ENCODE measurements around the gene ENC1. TPM values are rescaled to one million over a fixed set of nuclear protein-coding genes. Genes with fewer than 3 reads are reported as not detected.
"Not testable (repeated sequence)": the region's sequence is repeated elsewhere in the genome, so short reads cannot be mapped to it uniquely, and the experiment has no call there.

The ENC1 gene
- total RNA-seq, 6 donors from 2014 or later = 9.5 to 34.1 (median 18.0) TPM

DNA sequence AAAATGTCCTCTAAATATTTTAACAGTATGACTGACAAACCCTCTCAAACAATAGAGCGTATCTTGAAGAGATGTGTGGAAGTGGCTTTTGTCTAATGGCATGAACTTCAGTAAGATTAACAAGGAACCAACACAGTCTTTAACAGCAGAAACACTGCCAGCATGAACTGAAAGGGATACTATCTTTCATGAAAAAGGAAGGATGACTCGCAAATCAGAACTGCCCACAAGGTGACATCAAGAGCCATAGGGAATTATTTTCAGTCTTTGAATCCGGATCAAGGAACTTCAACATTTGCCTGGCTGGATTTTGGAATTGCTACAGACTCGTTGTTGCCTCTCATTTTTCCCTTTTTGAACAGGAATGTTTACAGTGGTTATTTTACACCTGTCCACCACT lies 39.4 kb upstream of the ENC1 start:
- Histone ChIP-seq H3K9me3 (no peaks in the 10 kb centered on the region), H3K4me3 (no peak overlapping the region), H3K4me1 (peaks cover 0 to 4% (median 0%) of the 10 kb centered on the region in 4 donors), H3K27ac (no peak overlapping the region), H3K27me3 (no peaks in the 10 kb centered on the region), H3K36me3 (no peaks in the 10 kb centered on the region)
- TF ChIP-seq, protein P1, sequence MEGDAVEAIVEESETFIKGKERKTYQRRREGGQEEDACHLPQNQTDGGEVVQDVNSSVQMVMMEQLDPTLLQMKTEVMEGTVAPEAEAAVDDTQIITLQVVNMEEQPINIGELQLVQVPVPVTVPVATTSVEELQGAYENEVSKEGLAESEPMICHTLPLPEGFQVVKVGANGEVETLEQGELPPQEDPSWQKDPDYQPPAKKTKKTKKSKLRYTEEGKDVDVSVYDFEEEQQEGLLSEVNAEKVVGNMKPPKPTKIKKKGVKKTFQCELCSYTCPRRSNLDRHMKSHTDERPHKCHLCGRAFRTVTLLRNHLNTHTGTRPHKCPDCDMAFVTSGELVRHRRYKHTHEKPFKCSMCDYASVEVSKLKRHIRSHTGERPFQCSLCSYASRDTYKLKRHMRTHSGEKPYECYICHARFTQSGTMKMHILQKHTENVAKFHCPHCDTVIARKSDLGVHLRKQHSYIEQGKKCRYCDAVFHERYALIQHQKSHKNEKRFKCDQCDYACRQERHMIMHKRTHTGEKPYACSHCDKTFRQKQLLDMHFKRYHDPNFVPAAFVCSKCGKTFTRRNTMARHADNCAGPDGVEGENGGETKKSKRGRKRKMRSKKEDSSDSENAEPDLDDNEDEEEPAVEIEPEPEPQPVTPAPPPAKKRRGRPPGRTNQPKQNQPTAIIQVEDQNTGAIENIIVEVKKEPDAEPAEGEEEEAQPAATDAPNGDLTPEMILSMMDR (IDR thresholded peaks at IDR 0.05) = no peak
- no peak for TF ChIP-seq POLR2AphosphoS5 (IDR thresholded peaks at IDR 0.05)
- no peak for TF ChIP-seq POLR2A (IDR thresholded peaks at IDR 0.05)
- no peak for TF ChIP-seq EP300 (IDR thresholded peaks at IDR 0.05)
- ATAC-seq (ENCODE audit: low FRiP score in 2 of 2) (no peak), DNase-seq (no peak)
- WGBS, 2 donors = 69 to 75% methylated on average over 4 of the region's 4 CpGs

DNA sequence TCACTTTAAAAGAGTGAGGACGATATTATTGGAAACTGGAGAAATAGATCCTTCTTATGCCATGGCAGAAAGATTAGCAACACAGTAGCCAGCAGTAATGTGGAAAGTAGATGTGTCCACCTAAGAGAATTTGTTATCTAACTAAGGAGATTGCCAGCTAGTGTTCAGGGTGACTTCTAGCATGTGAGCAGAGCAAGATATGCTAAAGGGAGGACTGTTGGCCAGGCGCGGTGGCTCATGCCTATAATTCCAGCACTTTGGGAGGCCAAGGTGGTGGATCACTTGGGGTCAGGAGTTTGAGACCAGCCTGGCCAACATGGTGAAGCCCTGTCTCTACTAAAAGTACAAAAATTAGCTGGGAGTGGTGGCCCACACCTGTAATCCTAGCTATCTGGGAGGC lies 38.8 kb upstream of the ENC1 start:
- WGBS, 2 donors = 89 to 97% methylated on average over 3 of the region's 3 CpGs
- not testable (repeated sequence) for H3K27ac ChIP-seq; H3K9me3 ChIP-seq; H3K4me1 ChIP-seq; H3K36me3 ChIP-seq; DNase-seq; H3K27me3 ChIP-seq; H3K4me3 ChIP-seq; ATAC-seq (ENCODE audit: low FRiP score in 2 of 2)

DNA sequence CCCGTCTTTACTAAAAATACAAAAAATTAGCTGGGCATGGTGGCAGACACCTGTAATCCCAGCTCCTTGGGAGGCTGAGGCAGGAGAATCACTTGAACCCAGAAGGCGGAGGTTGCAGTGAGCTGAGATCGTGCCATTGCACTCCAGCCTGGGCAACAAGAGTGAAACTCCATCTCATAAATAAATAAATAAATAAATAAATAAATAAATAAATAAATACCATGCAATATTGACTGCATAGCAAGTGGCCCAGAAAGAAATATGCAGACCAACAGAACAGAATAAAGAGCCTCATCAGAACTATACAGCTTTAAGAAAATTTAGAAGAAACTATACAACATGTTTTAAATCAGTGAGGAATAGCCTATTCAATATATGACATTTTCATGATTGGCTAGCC lies 37.6 kb upstream of the ENC1 start:
- not testable (repeated sequence) for H3K9me3 ChIP-seq; ATAC-seq (ENCODE audit: low FRiP score in 2 of 2); H3K4me1 ChIP-seq; H3K4me3 ChIP-seq; H3K36me3 ChIP-seq; H3K27ac ChIP-seq; H3K27me3 ChIP-seq; DNase-seq
- WGBS, 2 donors = 76 to 95% methylated on average over 3 of the region's 3 CpGs

DNA sequence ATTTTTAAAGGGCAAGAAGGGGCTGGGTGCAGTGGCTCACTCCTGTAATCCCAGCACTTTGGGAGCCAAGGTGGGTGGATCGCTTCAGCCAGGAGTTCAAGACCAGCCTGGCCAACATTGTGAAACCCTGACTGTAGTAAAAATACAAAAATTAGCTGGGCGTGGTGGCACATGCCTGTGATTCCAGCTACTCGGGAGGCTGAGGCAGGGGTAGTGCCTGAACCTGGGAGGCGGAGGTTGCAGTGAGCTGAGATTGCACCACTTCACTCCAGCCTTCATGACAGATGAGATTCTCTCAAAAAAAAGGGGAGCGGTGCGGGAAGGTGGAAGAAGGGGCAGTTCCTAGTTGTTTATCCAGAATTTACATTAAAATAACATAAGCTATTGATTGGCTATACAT lies 35.9 kb upstream of the ENC1 start:
- H3K4me3 ChIP-seq; H3K27ac ChIP-seq; ATAC-seq (ENCODE audit: low FRiP score in 2 of 2); H3K9me3 ChIP-seq; H3K4me1 ChIP-seq; DNase-seq; H3K27me3 ChIP-seq; H3K36me3 ChIP-seq: not testable (repeated sequence)
- 90 to 91% methylated on average over 6 of the region's 6 CpGs for WGBS, 2 donors

DNA sequence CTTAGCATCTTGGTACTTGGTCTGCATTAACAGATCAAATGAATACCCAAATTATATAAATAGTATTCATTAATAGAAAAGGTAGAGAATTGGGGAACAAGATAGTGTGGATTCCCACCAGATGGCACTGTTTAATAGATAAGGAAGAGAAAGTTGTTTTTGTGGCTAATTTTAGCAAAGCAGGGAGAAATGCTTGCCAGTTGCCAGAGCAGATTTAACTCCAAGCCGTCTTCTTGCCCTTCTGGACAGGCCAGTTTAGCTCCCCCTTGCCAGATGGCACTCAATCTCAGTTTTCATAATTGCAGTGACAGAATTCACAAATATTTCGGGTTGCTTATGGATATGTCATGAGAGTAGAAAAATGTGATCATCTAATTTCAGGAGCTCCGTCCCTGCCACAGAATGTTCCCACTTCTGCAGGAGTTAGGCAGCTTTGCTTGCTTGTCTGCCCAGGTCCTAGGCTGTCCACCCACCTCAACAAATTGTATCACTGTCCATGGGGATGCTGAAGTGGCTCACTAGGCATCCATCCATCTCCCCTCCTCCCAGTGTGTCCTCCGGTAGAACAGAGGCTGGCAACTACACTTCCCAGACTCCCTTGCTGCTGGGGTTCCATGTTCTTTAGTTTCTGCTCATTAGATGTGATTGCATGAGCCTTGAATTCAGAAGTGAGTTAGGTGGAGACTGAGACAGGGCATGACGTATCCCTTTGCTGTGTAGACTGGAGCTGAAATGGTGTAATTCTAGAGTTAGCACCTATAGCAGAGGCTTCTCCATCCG lies 32.7 kb upstream of the ENC1 start:
- Histone ChIP-seq H3K4me1 (peaks cover 0 to 9% (median 2%) of the 10 kb centered on the region in 4 donors), H3K27me3 (no peaks in the 10 kb centered on the region), H3K36me3 (no peaks in the 10 kb centered on the region), H3K9me3 (no peaks in the 10 kb centered on the region), H3K27ac (no peak overlapping the region), H3K4me3 (peak overlapping the region in 1 of 4 donors; percentile 30)
- ATAC-seq (ENCODE audit: low FRiP score in 2 of 2) = peak; percentile 16 to 82
- TF ChIP-seq, protein P1 (IDR thresholded peaks at IDR 0.05) = peak in 4 of 6 experiments; percentile 11 to 47 (median 24)
- TF ChIP-seq POLR2A (IDR thresholded peaks at IDR 0.05) = no peak
- TF ChIP-seq EP300 (IDR thresholded peaks at IDR 0.05) = no peak
- no peak for DNase-seq
- WGBS, 2 donors = 46 to 59% methylated on average over 6 of the region's 6 CpGs

DNA sequence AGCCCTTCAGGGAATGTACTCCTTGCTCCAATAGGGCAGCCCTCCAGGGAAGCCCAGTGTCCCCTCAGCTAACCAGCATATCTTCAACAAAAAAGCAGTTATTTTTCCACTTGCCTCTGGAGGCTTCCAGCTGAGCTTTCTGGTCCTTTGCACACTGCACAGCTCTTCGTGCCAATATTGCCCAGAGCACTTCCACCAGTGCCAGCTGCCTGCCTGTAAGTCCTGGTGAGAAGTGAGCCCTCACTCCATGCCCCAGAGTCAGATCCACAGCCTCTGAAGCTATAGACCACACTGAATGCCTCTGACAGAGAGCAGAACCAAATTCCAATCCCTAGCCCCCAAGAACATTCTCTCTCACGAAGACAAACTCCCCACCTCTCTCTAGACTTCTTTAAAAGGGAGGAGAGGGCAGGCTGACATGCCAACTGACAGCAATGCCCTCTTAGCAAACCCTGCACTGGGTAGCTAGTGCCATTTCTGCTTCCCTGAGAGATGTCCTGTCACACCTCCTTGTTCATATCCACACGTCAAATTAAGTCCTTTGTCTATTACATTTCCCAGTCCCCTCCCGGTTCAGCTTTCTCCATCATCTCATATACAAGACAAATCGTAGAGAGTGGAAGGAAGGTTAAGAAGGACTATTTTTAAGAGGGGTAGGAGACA lies 31.8 kb upstream of the ENC1 start:
- TF ChIP-seq EP300 (IDR thresholded peaks at IDR 0.05) (no peak), POLR2AphosphoS5 (IDR thresholded peaks at IDR 0.05) (no peak), POLR2A (IDR thresholded peaks at IDR 0.05) (no peak)
- TF ChIP-seq, protein P1 (IDR thresholded peaks at IDR 0.05) = no peak
- ATAC-seq (ENCODE audit: low FRiP score in 2 of 2) (no peak), DNase-seq (no peak)
- Histone ChIP-seq H3K36me3 (no peaks in the 10 kb centered on the region), H3K9me3 (no peaks in the 10 kb centered on the region), H3K27me3 (no peaks in the 10 kb centered on the region), H3K4me1 (peaks cover 0 to 9% (median 2%) of the 10 kb centered on the region in 4 donors), H3K27ac (no peak overlapping the region), H3K4me3 (no peak overlapping the region)
- WGBS, 2 donors = 66 to 71% methylated on average over 5 of the region's 5 CpGs
